Hippocampal formation (tissue), 2 donors: ENCODE measurements around the gene MEG3.
"Not testable (repeated sequence)": the region's sequence is repeated elsewhere in the genome, so short reads cannot be mapped to it uniquely, and the experiment has no call there.

Source experiments
- DNase-seq, 2 donors: peaks; one replicate each; lab custom pipeline; 2025; lab: John Stamatoyannopoulos, UW

MEG3 gene

DNA sequence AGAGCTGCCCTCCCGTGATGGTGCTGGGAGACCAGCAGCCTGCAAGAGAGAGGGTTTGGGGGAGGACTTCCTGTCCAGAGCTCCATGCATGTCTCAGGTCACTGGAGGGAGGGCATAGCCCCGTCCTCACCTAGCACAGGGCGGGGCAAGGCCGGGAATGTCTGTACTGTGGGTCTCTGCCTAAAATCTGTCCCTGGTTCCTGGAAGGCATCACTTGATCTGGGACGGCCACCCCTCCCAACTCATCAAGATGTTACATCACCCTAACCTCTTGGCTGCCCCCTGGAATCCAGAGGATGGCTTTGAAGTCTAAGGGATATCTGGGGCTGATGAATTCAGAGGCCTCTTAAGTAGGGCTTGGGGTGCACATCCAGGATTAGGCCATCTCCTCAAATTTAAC lies 37.0 kb upstream of the MEG3 start:
- DNase-seq, result no peak

DNA sequence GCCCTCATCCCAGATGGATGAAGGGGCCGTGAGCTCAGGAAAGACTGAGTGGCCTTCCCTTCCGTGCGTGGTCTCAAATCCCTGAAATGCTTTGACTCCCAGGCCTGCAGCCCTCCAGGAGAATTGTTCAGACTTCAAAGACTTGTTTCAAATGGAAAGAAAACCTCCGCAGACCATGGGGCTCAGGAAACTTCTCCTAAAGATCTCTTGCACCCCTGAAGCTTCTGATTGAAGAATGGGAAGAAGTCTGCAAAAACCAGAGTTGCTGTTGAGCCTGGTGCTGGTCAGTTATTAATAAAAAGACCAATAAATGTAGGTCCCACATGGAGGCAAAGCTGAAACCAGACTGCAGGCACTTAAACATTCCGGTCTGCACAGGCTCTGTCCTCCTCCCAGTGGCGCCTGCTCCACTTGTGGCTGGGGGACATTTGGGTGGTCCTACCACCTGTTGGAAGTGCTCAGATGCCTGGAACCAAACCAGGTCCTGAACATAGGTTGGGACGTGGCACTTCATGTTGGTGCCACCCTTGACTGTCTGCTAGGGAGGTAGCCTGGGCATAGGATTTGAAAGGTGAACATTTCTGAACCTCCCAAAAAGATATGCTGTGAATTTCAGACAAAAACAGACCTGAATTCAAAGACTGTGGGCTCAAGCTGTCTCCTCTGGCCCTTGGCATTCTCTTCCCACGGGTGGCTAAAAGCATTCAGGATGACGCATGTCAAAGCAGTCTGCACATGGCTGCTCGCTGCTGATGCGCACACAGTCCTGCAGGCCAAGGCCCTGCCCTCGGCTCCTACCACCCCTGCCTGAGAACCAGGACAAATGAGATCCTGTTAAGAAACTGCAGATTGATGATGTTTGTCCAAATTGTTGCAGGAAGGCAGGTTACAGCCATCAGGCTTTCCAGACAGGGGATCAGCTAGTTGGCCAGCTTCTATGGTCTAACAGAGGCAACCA lies 36.2 kb upstream of the MEG3 start:
- no peak for DNase-seq

DNA sequence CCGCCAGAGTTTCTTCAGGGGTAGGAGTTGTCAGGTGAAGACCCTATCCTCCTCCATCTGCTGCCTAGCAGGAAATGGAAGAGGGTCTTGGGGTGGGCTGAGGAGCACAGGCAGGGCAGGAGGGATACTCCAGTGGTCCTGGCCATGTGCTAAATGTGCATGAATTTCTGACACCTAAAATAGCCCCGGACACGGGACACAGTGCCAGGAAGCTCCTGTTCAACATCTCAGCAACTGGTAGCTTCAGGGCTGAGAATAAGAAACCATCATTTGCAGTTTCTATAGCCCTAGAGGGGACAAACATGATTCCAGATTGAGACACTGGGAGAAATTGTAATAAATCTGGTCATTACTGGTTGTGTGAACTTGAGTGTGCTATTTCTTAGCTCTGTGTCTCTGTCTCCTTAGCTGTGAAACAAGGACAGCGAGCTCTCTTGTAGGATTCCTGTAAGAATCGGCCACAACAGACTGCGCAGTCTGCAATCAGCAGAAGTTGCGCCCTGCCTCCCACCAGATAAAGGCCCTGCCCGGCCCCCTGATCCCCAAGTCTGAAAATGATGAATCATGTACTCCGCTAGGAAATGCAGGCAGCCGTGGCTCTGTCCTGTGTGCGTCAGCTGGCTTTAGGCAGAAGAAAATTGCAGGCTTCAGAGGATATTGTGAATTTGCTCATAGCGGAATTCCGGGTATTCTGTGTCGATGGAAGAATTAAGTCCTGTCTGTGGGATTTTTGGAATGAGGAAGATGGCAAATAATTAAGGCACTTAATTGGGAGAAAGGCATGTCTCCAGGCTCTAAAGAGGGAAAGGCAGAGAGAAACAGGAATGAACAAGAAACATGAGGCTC lies 35.2 kb upstream of the MEG3 start:
- no peak for DNase-seq

DNA sequence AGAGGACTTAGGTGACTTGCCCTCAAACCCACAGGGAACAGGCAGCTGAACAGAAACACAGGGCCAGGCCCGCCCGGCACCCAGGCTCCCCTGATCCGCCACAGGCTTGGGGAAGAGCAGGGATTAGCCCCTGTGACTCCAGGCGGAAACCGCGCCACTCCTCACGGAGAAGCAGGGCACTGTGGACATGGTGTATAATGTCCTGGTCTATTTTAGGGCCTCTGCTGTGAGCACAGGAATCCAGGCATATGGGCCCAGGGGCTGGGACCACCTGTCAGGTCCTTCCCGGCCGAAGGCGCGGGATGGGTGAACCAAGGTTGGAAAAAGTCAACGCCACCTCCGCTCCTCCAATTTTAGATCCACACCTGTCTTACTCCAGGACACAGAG lies 34.6 kb upstream of the MEG3 start:
- no peak for DNase-seq

DNA sequence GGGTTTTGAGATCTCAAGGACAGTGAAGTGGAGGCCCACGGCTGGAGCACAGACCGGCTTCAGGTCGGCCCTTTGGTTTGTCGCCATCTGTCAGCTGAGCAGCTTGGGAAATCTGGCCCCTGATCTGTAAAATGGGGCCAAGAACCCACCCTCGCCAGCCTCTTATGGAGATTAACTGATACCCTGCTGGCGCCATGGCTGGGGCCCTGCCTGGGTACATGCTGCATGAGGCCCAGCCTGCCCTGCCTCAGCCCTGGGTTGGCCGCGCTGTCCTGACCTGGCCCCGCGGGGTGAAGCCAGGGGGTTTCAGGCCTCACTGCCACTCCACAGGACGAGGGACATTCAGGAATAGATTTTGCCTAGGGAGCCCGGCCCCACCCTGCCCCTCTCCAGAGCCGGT lies 33.9 kb upstream of the MEG3 start:
- DNase-seq, result no peak

DNA sequence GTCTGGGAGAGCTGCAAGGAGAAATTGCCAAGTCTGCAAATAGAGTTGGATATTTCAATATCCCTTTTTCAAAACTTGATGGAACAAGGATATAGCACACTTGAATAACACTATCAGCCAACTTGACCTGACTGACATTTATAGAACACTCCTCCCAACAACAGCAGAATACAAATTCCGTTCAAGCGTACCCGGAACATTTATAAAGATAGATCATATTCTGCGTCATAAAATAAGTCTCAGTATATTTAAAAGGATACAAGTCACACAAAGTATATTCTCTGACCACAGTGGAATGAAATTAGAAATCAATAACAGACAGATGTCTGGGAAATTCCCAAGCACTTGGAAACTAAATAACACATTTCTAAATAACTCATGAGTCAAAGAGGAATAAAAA lies 29.0 kb upstream of the MEG3 start:
- DNase-seq, result no peak

DNA sequence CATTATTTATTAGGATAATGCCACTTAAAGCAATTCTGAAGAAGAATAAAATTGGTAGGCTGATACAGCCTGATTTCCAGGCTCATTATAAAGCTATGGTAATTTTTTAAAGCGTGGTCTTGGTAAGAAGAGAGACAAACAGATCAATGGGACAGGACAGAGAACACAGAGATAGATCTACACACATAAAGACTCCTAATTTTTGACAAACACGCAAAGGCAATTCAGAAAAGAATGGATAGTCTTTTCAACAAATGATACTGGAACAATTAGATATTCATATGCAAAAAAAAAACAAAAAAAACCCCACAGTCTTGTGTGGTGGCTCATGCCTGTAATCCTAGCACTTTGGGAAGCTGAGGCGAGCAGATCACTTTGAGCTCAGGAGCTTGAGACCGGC lies 25.9 kb upstream of the MEG3 start:
- no peak for DNase-seq

DNA sequence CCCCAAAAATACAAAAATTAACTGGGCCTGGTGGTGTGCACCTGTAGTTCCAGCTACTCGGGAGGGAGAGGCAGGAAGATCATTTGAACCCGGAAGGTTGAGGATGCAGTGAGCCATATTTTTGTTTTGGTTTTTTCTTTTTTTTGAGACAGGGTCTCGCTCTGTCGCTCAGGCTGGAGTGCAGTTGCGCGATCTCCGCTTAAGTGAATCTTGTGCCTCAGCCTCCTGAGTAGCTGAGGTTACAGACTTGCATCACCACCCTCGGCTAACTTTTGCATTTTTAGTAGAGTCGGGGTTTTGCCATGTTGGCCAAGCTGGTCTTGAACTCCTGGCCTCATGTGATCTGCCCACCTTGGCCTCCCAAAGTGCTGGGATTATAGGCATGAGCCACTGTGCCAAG lies 24.5 kb upstream of the MEG3 start:
- not testable (repeated sequence) for DNase-seq

DNA sequence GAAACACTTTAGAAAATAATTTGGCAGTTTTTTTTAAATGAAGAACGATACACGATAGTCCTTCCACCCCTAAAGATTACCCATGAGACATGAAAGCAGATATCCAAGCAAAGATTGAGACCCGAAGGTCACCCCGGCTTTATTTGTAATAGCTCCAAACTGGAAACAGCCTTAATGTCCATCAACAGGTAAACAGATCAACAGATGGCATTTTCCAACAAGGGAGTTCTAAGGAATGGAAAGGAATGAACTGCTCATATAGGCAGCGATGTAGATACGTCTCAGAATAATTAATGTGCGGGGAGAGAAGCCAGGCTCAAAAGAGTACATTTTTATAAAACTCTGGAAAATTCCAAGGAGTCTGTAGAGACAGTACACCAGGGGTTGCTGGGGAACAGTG lies 23.7 kb upstream of the MEG3 start:
- no peak for DNase-seq

DNA sequence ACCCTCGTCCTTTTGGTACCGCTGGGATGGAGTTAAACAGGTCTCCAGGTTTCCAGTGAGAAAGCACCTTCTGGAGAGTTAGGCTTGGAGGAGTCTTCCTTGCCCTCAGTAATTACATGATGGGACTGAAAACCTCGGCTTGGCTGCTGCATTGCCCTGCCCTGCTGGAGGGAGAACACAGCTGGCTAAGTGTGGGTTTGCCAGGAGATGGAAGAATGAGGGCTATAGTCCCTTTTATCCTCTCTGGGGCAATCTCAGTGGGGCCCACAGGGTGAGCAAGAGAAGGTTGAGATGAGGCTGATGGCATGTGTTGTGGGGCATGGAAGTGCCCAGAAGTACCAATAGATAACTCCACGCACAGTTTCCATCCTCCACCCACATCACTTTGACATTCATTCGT lies 23.2 kb upstream of the MEG3 start:
- DNase-seq, result no peak

DNA sequence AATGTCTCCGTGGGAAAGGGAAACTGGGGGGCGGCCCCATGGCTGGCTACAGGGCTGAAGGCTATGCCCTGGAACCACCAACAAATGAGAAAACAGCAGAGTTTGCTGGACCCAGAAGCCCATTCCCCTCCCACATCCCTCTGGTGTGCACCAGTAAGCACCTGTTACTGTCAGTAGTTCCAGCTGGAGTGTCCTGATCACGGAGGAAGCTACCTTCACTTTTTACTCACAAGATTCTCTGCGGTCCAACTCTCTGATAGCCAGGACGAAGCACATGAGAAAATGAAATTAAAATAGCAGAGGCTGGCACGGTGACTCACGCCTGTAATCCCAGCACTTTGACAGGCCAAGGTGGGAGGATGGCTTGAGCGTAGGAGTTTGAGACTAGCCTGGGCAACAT lies 22.7 kb upstream of the MEG3 start:
- no peak for DNase-seq

DNA sequence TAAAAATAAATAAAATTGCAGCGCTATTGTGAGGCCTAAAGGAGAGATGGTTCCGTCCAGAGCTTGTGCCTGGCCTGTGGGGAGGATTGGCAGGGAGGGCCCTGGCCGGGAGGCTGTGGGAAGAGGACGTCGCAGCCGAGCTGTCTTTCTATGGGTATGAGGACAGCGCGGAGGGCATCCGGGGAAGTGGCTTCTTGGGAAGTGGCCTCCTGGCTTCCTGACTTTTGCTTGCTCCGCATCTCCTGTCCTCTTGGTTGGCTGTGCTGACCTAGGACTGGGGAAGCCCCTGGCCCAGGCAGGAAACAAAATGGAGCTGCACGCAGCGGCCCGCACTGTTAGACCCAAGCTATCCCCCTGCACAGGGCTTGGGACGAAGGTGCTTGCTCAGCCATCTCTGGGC lies 22.2 kb upstream of the MEG3 start:
- DNase-seq, result no peak

DNA sequence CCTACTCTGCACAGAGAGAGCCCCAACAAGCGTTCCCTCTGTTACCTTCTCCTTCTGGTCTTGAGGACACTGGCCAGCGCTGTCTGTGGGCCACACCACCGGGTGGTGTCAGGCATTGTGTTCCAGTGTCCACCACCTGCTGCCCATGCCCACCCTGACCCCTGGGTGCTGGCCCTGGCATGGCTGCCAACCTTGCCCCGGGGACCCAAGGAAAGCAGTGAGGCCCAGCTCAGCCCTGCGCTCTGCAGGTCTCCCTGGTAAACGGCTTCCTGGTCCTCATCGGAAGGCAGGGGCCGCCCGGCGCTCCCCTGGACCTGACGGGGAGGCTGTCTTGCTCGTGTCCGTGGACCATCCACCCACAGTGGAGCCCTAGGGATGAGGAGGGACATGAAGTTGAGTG lies 21.8 kb upstream of the MEG3 start:
- DNase-seq, result no peak

DNA sequence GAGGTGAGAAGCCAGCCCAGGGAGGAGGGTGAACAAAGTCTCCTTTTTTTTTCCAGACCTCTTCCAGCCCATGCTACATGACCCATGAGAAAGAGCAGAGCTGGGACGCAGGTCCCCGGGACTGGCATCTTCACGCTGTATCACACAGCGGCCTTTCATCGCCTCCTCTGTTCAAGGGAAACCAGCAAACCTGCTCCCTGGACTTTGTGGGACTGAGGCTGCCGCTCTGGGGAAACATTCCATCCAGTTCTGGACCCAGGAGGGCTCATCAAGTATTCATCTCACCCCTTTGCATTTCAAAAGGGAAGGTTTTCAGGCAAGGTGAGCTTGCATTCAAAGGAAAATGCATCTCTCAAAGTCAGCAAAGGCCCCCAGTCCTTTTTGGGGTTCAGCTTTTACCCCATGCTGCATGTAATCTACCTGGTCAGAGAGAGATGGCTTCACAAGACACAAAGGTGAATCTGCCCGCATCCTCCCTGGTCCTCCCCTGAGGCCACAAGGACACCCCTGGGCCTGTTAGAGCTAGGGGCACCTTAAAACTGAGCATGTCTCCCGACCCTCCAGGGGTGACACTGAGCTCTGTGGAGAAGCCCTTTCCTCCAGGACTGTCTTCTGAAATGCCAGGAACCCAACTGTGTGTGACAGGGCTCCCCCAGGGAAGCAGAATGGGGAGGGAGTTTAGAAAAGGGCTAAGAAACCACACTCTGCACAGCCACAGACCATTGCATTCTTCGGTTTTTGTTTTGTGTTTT lies 21.2 kb upstream of the MEG3 start:
- no peak for DNase-seq

DNA sequence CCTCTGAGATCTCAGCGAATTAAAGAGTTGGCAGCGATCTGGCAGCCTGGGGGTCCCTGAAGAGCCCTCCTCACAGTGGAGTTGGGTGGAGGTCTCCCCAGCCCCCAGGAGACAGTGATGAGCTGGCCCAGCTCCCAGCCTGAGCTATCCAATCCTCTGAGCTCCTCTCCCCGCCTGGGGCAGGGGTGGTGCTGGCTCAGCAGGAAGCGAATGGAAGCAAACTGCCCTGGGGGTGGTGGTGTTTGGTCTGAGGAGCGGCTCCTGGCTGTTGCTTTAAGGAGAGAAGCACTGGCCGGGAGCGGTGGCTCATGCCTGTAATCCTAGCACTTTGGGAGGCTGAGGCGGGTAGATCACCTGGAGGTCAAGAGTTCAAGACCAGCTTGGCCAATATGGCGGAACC lies 19.5 kb upstream of the MEG3 start:
- DNase-seq, result no peak

DNA sequence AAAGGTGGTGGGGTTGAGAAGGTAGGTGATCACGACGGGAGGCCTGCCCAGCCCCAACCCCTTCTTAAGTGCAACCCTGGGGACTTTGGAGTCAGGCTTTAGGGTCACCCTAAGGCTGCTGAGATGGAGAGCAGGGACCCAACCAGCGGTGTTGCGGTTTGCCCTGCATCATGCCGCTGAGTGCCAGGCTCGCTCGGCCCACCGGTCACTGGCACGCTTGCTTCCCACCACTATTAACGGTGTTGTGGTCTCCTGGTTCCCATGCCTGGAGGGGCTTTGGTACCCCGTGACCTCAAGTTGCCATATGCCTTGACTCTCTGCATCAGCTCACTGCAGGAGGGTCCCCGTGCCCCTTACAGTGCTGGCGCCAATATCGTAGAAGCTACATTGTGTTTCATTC lies 18.4 kb upstream of the MEG3 start:
- no peak for DNase-seq

DNA sequence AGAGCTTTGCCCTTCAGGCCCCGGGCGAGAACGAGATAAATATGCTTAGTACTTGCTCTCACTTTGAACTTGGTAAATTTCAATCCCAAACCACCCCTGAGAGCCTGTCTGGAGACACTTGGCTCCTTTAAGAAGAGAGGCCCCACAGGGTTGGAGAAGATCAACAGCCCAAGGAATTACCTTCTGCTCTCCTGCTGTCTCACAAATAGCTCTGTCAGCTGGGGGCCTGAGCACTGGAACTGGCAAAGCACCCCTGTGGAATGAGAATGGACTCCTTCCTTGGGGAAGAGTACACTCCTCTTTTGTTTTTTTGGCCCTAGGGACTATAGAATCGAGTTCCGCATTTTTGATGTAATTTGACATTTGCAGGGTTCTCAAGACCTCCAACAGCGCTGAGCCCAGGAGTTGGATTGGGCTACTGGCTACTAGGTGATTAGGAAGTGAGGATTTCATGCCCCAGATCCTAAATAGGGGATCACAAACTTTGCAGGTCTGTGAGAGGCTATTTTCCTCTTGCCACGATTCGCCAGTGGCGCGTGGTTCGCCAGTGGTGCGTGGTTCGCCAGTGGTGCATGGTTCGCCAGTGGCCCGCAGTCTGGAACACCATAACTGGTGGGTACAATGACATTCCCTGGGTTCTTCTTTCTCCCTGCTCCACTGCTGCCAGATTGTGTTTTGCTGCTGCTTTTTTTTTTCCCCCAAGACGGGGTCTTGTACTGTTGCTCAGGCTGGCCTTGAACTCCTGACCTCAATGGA lies 17.8 kb upstream of the MEG3 start:
- no peak for DNase-seq

DNA sequence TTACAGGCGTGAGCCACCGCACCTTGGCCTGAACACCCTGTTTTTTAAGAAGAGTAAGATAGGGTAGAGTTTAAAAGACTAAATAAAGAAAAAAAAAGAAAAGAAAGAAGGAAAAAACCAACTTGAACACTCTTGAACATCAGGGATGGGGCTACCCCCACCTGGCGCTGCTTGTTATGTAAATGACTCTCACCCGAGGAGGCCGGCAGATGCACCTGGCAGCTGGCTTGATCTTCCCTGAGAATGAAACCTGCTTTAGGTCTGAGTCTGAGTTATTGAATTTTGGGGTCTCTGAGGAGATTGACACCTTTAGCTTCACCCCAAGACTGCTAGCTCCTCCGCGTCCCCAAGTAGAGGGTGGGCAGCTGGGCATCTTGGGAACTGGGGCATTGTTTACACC lies 15.5 kb upstream of the MEG3 start:
- no peak for DNase-seq

DNA sequence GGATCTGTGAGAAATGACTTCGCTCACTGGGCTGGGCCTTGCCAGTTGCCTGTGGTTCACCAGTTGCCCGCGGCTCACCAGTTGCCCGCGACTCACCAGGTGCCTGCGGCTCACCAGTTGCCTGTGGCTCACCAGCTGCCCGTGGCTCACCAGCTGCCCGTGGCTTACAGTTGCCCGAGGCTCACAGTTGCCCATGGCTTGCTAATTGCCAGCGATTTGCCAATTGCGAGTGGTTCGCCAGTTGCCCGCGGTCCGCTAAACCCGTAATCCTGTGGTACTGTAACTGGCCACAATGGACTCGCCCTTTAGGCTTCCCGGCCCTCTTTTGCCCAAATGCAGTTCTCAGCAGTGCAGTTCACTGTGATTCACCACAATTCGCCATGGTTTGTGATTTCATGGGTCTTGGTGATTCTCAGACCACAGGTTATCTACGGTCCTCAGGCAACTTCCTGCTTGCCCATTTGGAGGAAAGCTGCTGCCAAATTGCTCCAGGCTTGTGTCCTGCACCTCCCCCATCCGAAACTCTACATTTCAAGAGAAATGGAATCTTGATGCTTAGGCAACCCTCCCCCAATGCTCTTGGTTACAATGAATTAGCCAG lies 15.0 kb upstream of the MEG3 start:
- no peak for DNase-seq

DNA sequence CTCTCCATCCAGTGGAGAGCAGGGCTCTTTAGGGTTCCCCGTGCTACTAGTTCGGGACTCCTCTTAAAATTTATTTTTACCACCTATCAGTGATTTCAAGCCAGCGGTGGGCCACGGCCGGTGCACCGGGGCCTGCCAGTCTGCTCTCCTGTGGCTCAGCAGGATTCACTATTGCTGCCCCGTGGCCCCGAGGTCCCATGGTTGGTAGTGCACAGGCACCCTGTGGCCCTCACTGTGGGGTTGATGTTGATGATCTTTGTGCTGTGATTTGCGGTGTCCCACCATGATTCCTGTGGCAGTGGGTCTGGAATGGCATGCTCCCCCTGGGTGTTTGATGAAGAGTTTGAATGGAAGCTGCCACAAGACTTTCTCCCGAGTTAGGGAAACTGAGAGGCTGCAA lies 12.6 kb upstream of the MEG3 start:
- DNase-seq, result no peak
